ENCODE data around the gene ACAD9. TPM values are rescaled to one million over a fixed set of nuclear protein-coding genes. Genes with fewer than 3 reads are reported as not detected.

The ACAD9 gene
- total RNA-seq, 2 experiments from 2014 or later, result 69.5 to 88.5 TPM

Small RNA genes within 50 kb of the gene (small RNA-seq; reads per million reads assigned to genes)
- gene AC112484.4, result not detected

Other genes starting within 250 kb of the ACAD9 start
- gene RPN1, start 228.8 kb upstream of the ACAD9 start, total RNA-seq (2014; rRNA removed; shearing (Covaris generic)), result 148 and 149 TPM in 2 replicates
- 115 and 123 TPM in 2 replicates for gene RPN1, start 228.8 kb upstream of the ACAD9 start, total RNA-seq (2022)
- 24.5 and 30.1 TPM in 2 replicates for gene RAB7A, start 153.4 kb upstream of the ACAD9 start, total RNA-seq (2014; rRNA removed; shearing (Covaris generic))
- gene RAB7A, start 153.4 kb upstream of the ACAD9 start, total RNA-seq (2022), result 129 and 143 TPM in 2 replicates
- gene CFAP92, start 114.5 kb downstream of the ACAD9 start, total RNA-seq (2014; rRNA removed; shearing (Covaris generic)), result 0.66 TPM in 1 of 2 replicates, not detected in the other
- gene CFAP92, start 114.5 kb downstream of the ACAD9 start, total RNA-seq (2022), result 0.08 and 0.18 TPM in 2 replicates
- not detected in 2 replicates for gene EFCC1, start 121.7 kb downstream of the ACAD9 start, total RNA-seq (2014; rRNA removed; shearing (Covaris generic))
- gene EFCC1, start 121.7 kb downstream of the ACAD9 start, total RNA-seq (2022), result not detected in 2 replicates
- gene GP9, start 181.2 kb downstream of the ACAD9 start, total RNA-seq (2014; rRNA removed; shearing (Covaris generic)), result not detected in 2 replicates
- not detected in 2 replicates for gene GP9, start 181.2 kb downstream of the ACAD9 start, total RNA-seq (2022)
- 11.6 and 12.5 TPM in 2 replicates for gene RAB43, start 242.2 kb downstream of the ACAD9 start, total RNA-seq (2014; rRNA removed; shearing (Covaris generic))
- 10.4 and 14.1 TPM in 2 replicates for gene RAB43, start 242.2 kb downstream of the ACAD9 start, total RNA-seq (2022)

All from OCI-LY7 (cell line).